Keratinocyte (primary cell): ENCODE data around the gene RTP5. TPM values are rescaled to one million over a fixed set of nuclear protein-coding genes. Genes with fewer than 3 reads are reported as not detected.

Source experiments
- DNase-seq: peaks from one replicate; pipeline ENCODE4 v3.0.0-alpha.2; 2011; ENCODE audit warnings: low read depth, missing footprints, low spot score
- FAIRE-seq: peaks from 2 replicates; lab custom pipeline; 2011; peaks lifted over from hg19 to GRCh38; lab: Jason Lieb, UNC
- H2AFZ ChIP-seq: 2 replicates; pipeline ENCODE4 v1.6.0; 2012; ENCODE audit warnings: low read length, control low read depth, inconsistent platforms; ENCODE audit not compliant: control insufficient read depth
- H3K27ac ChIP-seq: 2 replicates; pipeline ENCODE4 v1.5.1; 2011; ENCODE audit warnings: low read length; ENCODE audit not compliant: control insufficient read depth, insufficient read depth
- H3K27me3 ChIP-seq: 3 replicates; pipeline ENCODE4 v1.6.0; 2011; ENCODE audit warnings: low read length; ENCODE audit not compliant: control insufficient read depth, insufficient read depth; ENCODE audit errors: extremely low read depth
- H3K36me3 ChIP-seq, 2 experiments: 2 replicates in 1 of 2; 3 replicates in 1 of 2; pipeline ENCODE4 v1.5.1; 2011; ENCODE audit warnings: low read length in 2 of 2, mild to moderate bottlenecking in 1 of 2; ENCODE audit not compliant: control insufficient read depth in 2 of 2, insufficient read depth in 2 of 2; ENCODE audit errors: extremely low read depth in 1 of 2
- H3K4me1 ChIP-seq: 3 replicates; pipeline ENCODE4 v1.5.1; 2011; ENCODE audit warnings: low read length; ENCODE audit not compliant: control insufficient read depth, insufficient read depth; ENCODE audit errors: extremely low read depth
- H3K4me2 ChIP-seq: 3 replicates; pipeline ENCODE4 v1.6.0; 2011; ENCODE audit warnings: low read depth, low read length; ENCODE audit not compliant: control insufficient read depth, insufficient read depth; ENCODE audit errors: extremely low read depth
- H3K4me3 ChIP-seq, 3 experiments: fragments of 200-600 bp in 1 of 3; sonication (generic) in 1 of 3; 2 replicates in 2 of 3; 3 replicates in 1 of 3; pipeline ENCODE4 v1.5.1; 2011 to 2016; ENCODE audit warnings: low read length in 3 of 3, mild to moderate bottlenecking in 3 of 3, control low read depth in 2 of 3, inconsistent platforms in 1 of 3, low read depth in 1 of 3, mixed read lengths in 1 of 3, mixed run types in 1 of 3, moderate library complexity in 1 of 3; ENCODE audit not compliant: control insufficient read depth in 2 of 3, insufficient read depth in 2 of 3; ENCODE audit errors: extremely low read depth in 1 of 3
- H3K79me2 ChIP-seq: 2 replicates; pipeline ENCODE4 v1.6.0; 2012; ENCODE audit warnings: low read length; ENCODE audit not compliant: control insufficient read depth, insufficient read depth
- H3K9ac ChIP-seq: 3 replicates; pipeline ENCODE4 v1.6.0; 2011; ENCODE audit warnings: low read length; ENCODE audit not compliant: control insufficient read depth, insufficient read depth; ENCODE audit errors: extremely low read depth
- H3K9me1 ChIP-seq: 3 replicates; pipeline ENCODE4 v1.6.0; 2011; ENCODE audit warnings: low read length; ENCODE audit not compliant: control insufficient read depth, insufficient read depth; ENCODE audit errors: extremely low read depth
- H3K9me3 ChIP-seq: 2 replicates; pipeline ENCODE4 v1.5.1; 2012; ENCODE audit warnings: low read depth, low read length; ENCODE audit not compliant: control insufficient read depth
- H4K20me1 ChIP-seq: 3 replicates; pipeline ENCODE4 v1.6.0; 2011; ENCODE audit warnings: low read length; ENCODE audit not compliant: control insufficient read depth, insufficient read depth; ENCODE audit errors: extremely low read depth
- CTCF ChIP-seq, 3 experiments: IDR thresholded peaks in 1 of 3; conservative IDR thresholded peaks in 1 of 3; optimal IDR thresholded peaks in 1 of 3; 2 replicates in 2 of 3; 3 replicates in 1 of 3; pipeline versions ENCODE3 to v1.5.1; 2011; ENCODE audit warnings: low read length in 3 of 3, mild to moderate bottlenecking in 3 of 3, moderate library complexity in 2 of 3, control low read depth in 1 of 3, inconsistent platforms in 1 of 3; ENCODE audit not compliant: insufficient read depth in 2 of 3; ENCODE audit errors: extremely low read depth in 1 of 3
- EZH2 ChIP-seq: IDR thresholded peaks from one replicate; pipeline ENCODE4 v1.6.1; 2012; ENCODE audit warnings: inconsistent platforms, mild to moderate bottlenecking, low read length, moderate library complexity
- dilution Hi-C: fragments of 300-500 bp; cut with MboI; formaldehyde crosslinking; loops from one replicate; pipeline ENCODE4 v1.7.0; 2020; ENCODE audit warnings: low sequenced_read_pairs; ENCODE audit not compliant: extremely low pct_ligation_motif_present
- polyA plus RNA-seq, 5 experiments: library from polyadenylated mRNA; depleted of rRNA in 3 of 5; stranded (reverse) in 3 of 5; stranded (forward) in 1 of 5; unstranded in 1 of 5; fragments of >200 nt; gene quantifications; 1 replicate in 1 of 5; 2 replicates in 3 of 5; 3 replicates in 1 of 5; pipeline versions ENCODE4 v1.2.1 to v1.2.3, GENCODE V29; 2011 to 2012; ENCODE audit warnings: missing spikeins in 2 of 5, low read depth in 1 of 5, low replicate concordance in 1 of 5

The RTP5 gene
- polyA plus RNA-seq, 1 donor (not counting 4 experiments of a cell fraction or from before 2014, with no cell fraction given) = not detected

GRCh38 chr2:241884951-241885290, 15.4 kb downstream of the RTP5 start:
- H3K9ac ChIP-seq = no peak overlapping the region
- H3K4me1 ChIP-seq = peaks cover 11% of the 10 kb centered on the region
- no peaks in the 10 kb centered on the region for H4K20me1 ChIP-seq
- H3K27me3 ChIP-seq = peaks cover 4% of the 10 kb centered on the region
- no peak overlapping the region for H3K4me2 ChIP-seq
- dilution Hi-C loops = no loop called here
- H3K79me2 ChIP-seq = no peaks in the 10 kb centered on the region
- no peak overlapping the region for H3K27ac ChIP-seq
- H3K36me3 ChIP-seq = no peaks in the 10 kb centered on the region
- H2AFZ ChIP-seq = no peak overlapping the region
- DNase-seq (no peak), FAIRE-seq (no peak)
- H3K9me3 ChIP-seq = no peaks in the 10 kb centered on the region
- no peaks in the 10 kb centered on the region for H3K9me1 ChIP-seq
- TF ChIP-seq CTCF (optimal IDR thresholded peaks at IDR 0.05 in 1 of 3, IDR thresholded peaks at IDR 0.05 in 1 of 3, conservative IDR thresholded peaks at IDR 0.05 in 1 of 3; ENCODE audit: extremely low read depth in 1 of 3, insufficient read depth in 2 of 3, low read length in 3 of 3) (no peak), EZH2 (no peak)
- H3K4me3 ChIP-seq = no peak overlapping the region

- dilution Hi-C loops = no loop called here
- no peak for FAIRE-seq
These were observed 15.9 kb downstream of the RTP5 start for GRCh38 chr2:241885291-241885945.

More at GRCh38 chr2:241885291-241885945, 15.9 kb downstream of the RTP5 start:
- Histone ChIP-seq H3K36me3 (no peaks in the 10 kb centered on the region), H3K9ac (no peak overlapping the region), H4K20me1 (no peaks in the 10 kb centered on the region), H2AFZ (no peak overlapping the region), H3K4me3 (no peak overlapping the region), H3K4me1 (peaks cover 11% of the 10 kb centered on the region), H3K27me3 (peaks cover 6% of the 10 kb centered on the region), H3K4me2 (no peak overlapping the region), H3K27ac (no peak overlapping the region), H3K9me1 (no peaks in the 10 kb centered on the region), H3K9me3 (no peaks in the 10 kb centered on the region), H3K79me2 (no peaks in the 10 kb centered on the region)
- DNase-seq = no peak
- TF ChIP-seq CTCF (optimal IDR thresholded peaks at IDR 0.05 in 1 of 3, IDR thresholded peaks at IDR 0.05 in 1 of 3, conservative IDR thresholded peaks at IDR 0.05 in 1 of 3; ENCODE audit: extremely low read depth in 1 of 3, insufficient read depth in 2 of 3, low read length in 3 of 3) (no peak), EZH2 (no peak)
